HUES64 (cell line): Measurements from ENCODE around the gene RAMP3.
"Not testable (repeated sequence)": the region's sequence is repeated elsewhere in the genome, so short reads cannot be mapped to it uniquely, and the experiment has no call there.

Source experiments
- H3K27ac ChIP-seq: 2 replicates; pipeline ENCODE4 v1.7.0; 2013; ENCODE audit warnings: low read depth, low read length, inconsistent platforms
- H3K27me3 ChIP-seq: 2 replicates; pipeline ENCODE4 v1.6.1; 2013; ENCODE audit warnings: mild to moderate bottlenecking, low read length; ENCODE audit not compliant: insufficient read depth
- H3K36me3 ChIP-seq: 2 replicates; pipeline ENCODE4 v1.6.1; 2013; ENCODE audit warnings: mild to moderate bottlenecking, low read length; ENCODE audit not compliant: insufficient read depth
- H3K4me1 ChIP-seq: 2 replicates; pipeline ENCODE4 v1.6.1; 2013; ENCODE audit warnings: mild to moderate bottlenecking, low read length, moderate library complexity; ENCODE audit not compliant: insufficient read depth
- H3K4me3 ChIP-seq: 2 replicates; pipeline ENCODE4 v1.5.1; 2013; ENCODE audit warnings: mild to moderate bottlenecking, low read length, moderate library complexity
- H3K9ac ChIP-seq: 2 replicates; pipeline ENCODE4 v1.6.1; 2013; ENCODE audit warnings: mild to moderate bottlenecking, low read depth, low read length
- H3K9me3 ChIP-seq: 2 replicates; pipeline ENCODE4 v1.6.1; 2013; ENCODE audit warnings: low read depth, low read length; ENCODE audit not compliant: insufficient read depth
- whole genome bisulfite sequencing: fragments of 150-250, 120-280 bp; methylation state at CpG from one replicate; pipeline ENCODE4 v1.1.7; 2013; ENCODE audit warnings: missing lambda C conversion rate; 5-methylcytosine and 5-hydroxymethylcytosine counted together

RAMP3 gene

GRCh38 chr7:45159296-45159695 lies 1.7 kb downstream of the RAMP3 start:
- WGBS: 95% methylated on average over 4 of the region's 4 CpGs
- Histone ChIP-seq H3K27ac (no peak overlapping the region), H3K4me1 (no peaks in the 10 kb centered on the region), H3K9me3 (no peaks in the 10 kb centered on the region; the same call in 1 of the 2 replicates), H3K4me3 (no peak overlapping the region), H3K36me3 (no peaks in the 10 kb centered on the region), H3K9ac (no peak overlapping the region), H3K27me3 (peaks cover 30% of the 10 kb centered on the region)

GRCh38 chr7:45160417-45160881 lies 2.9 kb downstream of the RAMP3 start:
- H3K9ac ChIP-seq: no peak overlapping the region
- H3K4me3 ChIP-seq: no peak overlapping the region
- no peak overlapping the region for H3K27ac ChIP-seq
- no peaks in the 10 kb centered on the region; the same call in 1 of the 2 replicates for H3K9me3 ChIP-seq
- 82% methylated on average over 10 of the region's 10 CpGs for WGBS
- H3K36me3 ChIP-seq: no peaks in the 10 kb centered on the region
- H3K27me3 ChIP-seq: peaks cover 30% of the 10 kb centered on the region
- no peaks in the 10 kb centered on the region for H3K4me1 ChIP-seq

GRCh38 chr7:45161138-45161537 lies 3.5 kb downstream of the RAMP3 start:
- Histone ChIP-seq H3K9me3 (no peaks in the 10 kb centered on the region; the same call in 1 of the 2 replicates), H3K27me3 (peaks cover 30% of the 10 kb centered on the region), H3K4me3 (no peak overlapping the region), H3K36me3 (no peaks in the 10 kb centered on the region), H3K27ac (no peak overlapping the region), H3K4me1 (no peaks in the 10 kb centered on the region), H3K9ac (no peak overlapping the region)
- 84% methylated on average over 4 of the region's 4 CpGs for WGBS

- Histone ChIP-seq H3K4me3 (no peak overlapping the region), H3K36me3 (no peaks in the 10 kb centered on the region), H3K9ac (no peak overlapping the region), H3K27me3 (peaks cover 24% of the 10 kb centered on the region), H3K4me1 (no peaks in the 10 kb centered on the region), H3K27ac (no peak overlapping the region), H3K9me3 (no peaks in the 10 kb centered on the region; the same call in 1 of the 2 replicates)
- 90% methylated on average over 9 of the region's 9 CpGs for WGBS
These were observed 4.3 kb downstream of the RAMP3 start for GRCh38 chr7:45161842-45162241.

- Histone ChIP-seq H3K9ac (no peak overlapping the region), H3K36me3 (no peaks in the 10 kb centered on the region), H3K4me1 (no peaks in the 10 kb centered on the region), H3K27ac (no peak overlapping the region), H3K9me3 (no peaks in the 10 kb centered on the region; the same call in 1 of the 2 replicates), H3K27me3 (peaks cover 19% of the 10 kb centered on the region), H3K4me3 (no peak overlapping the region)
- WGBS: 90% methylated on average over 3 of the region's 3 CpGs
These were observed 4.8 kb downstream of the RAMP3 start for GRCh38 chr7:45162311-45162845.

GRCh38 chr7:45162943-45163691 lies 5.5 kb downstream of the RAMP3 start:
- WGBS: 75% methylated on average over 2 of the region's 2 CpGs
- peaks cover 12% of the 10 kb centered on the region for H3K27me3 ChIP-seq

GRCh38 chr7:45163692-45164052 lies 6.1 kb downstream of the RAMP3 start:
- Histone ChIP-seq H3K27me3 (peaks cover 6% of the 10 kb centered on the region), H3K9me3 (no peaks in the 10 kb centered on the region; the same call in 1 of the 2 replicates), H3K4me3 (no peak overlapping the region), H3K27ac (no peak overlapping the region), H3K9ac (no peak overlapping the region), H3K36me3 (no peaks in the 10 kb centered on the region), H3K4me1 (no peaks in the 10 kb centered on the region)
- 85% methylated on average over 4 of the region's 4 CpGs for WGBS

More at GRCh38 chr7:45162943-45163691, 5.5 kb downstream of the RAMP3 start:
- H3K9me3 ChIP-seq: no peaks in the 10 kb centered on the region; the same call in 1 of the 2 replicates
- H3K4me1 ChIP-seq: no peaks in the 10 kb centered on the region
- H3K27ac ChIP-seq: no peak overlapping the region
- H3K9ac ChIP-seq: no peak overlapping the region
- H3K36me3 ChIP-seq: no peaks in the 10 kb centered on the region
- H3K4me3 ChIP-seq: no peak overlapping the region

GRCh38 chr7:45164271-45164670 lies 6.7 kb downstream of the RAMP3 start:
- not testable (repeated sequence) for H3K27ac ChIP-seq, H3K27me3 ChIP-seq, H3K4me3 ChIP-seq, H3K4me1 ChIP-seq, H3K36me3 ChIP-seq, H3K9me3 ChIP-seq, H3K9ac ChIP-seq
- WGBS: 94% methylated on average over 3 of the region's 3 CpGs

GRCh38 chr7:45165857-45166256 lies 8.3 kb downstream of the RAMP3 start:
- Histone ChIP-seq H3K27me3 (no peaks in the 10 kb centered on the region), H3K36me3 (no peaks in the 10 kb centered on the region), H3K4me1 (no peaks in the 10 kb centered on the region), H3K27ac (no peak overlapping the region), H3K9ac (no peak overlapping the region), H3K4me3 (no peak overlapping the region), H3K9me3 (no peaks in the 10 kb centered on the region; the same call in 1 of the 2 replicates)
- 59% methylated on average over 3 of the region's 3 CpGs for WGBS

GRCh38 chr7:45171946-45172345 lies 14.4 kb downstream of the RAMP3 start:
- Histone ChIP-seq H3K27me3 (no peaks in the 10 kb centered on the region), H3K4me3 (no peak overlapping the region), H3K4me1 (no peaks in the 10 kb centered on the region), H3K9me3 (no peaks in the 10 kb centered on the region), H3K27ac (no peak overlapping the region), H3K36me3 (no peaks in the 10 kb centered on the region), H3K9ac (no peak overlapping the region)
- 95% methylated on average over 1 of the region's 1 CpG for WGBS

GRCh38 chr7:45173596-45174327 lies 16.2 kb downstream of the RAMP3 start:
- Histone ChIP-seq H3K27ac (no peak overlapping the region), H3K9ac (no peak overlapping the region), H3K27me3 (no peaks in the 10 kb centered on the region), H3K9me3 (no peaks in the 10 kb centered on the region), H3K36me3 (no peaks in the 10 kb centered on the region), H3K4me1 (no peaks in the 10 kb centered on the region), H3K4me3 (no peak overlapping the region)
- 77% methylated on average over 6 of the region's 6 CpGs for WGBS
